Fibroblast of skin of left biceps (primary cell): ENCODE measurements around the gene SPSB1.

Experiments used
- DNase-seq, 2 experiments: peaks; one replicate each; pipeline ENCODE4 v3.0.0-alpha.2; 2013; ENCODE audit warnings: low read depth in 2 of 2

Gene SPSB1

DNA sequence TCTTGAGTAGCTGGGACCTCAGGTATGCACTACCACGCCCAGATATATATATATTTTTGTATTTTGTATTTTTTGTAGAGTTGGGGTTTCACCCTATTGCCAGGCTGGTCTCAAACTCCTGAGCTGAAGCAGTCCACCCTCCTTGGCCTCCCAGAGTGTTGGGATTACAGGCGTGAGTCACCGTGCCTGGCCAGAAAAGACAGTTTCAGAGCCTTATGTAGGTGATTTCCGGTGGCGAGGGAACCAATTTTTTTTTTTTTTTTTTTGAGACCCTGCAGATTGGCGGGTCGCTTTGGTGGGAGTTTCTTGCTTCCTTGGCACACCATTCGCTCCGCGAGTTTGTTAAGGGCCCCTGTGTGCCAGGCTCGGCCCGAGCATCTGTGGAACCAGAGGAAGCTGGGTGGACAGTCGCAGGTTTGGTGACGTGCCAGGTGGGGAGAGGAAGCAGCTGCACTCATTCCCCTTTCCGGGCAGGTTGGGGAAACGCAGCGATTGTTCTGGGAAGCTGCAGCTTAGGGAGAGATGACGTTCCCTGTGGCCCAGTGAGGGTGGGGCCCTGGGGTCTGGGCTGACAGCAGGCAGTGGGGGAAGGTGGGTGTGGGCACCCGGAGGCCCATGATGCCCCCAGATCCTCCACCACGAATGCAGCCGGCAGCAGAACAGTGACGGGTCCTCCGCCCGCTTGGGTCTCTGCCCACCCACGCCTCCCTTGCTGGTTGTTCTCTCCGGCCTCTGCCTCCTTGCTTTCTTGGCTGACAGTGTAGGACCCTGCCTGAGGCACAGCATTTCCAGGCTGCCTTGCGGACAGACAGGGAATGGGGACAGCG, 25.1 kb downstream of the SPSB1 start:
- DNase-seq: no peak

DNA sequence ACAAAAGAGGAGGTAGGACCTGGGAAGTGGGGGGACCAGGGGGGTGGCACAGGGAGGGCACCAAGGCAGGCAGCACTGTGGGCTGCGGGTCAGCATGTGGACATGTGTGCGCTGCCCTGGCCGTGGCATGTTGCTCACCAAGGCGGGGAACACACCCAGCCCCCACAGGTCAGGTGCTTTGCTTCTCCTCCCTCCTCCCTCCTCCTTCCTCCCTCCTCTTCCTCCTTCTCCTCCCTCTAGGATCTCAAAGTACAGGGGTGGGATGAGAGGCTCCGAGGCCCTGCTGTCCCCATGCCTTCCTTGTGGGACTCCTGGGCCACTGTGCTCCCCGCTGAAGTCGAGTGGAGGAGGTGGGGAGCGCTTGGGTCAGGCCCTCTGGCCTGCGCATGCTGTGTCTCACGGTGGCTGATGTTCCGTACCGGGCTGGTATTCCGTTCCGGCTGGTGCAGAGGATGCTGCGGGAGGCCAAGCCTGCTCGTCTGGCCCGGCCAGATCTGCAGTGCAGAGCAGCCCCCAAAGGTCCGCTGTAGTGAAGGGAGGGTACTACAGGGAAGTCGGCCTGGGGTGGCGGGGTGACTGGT, 26.6 kb downstream of the SPSB1 start:
- DNase-seq: no peak

DNA sequence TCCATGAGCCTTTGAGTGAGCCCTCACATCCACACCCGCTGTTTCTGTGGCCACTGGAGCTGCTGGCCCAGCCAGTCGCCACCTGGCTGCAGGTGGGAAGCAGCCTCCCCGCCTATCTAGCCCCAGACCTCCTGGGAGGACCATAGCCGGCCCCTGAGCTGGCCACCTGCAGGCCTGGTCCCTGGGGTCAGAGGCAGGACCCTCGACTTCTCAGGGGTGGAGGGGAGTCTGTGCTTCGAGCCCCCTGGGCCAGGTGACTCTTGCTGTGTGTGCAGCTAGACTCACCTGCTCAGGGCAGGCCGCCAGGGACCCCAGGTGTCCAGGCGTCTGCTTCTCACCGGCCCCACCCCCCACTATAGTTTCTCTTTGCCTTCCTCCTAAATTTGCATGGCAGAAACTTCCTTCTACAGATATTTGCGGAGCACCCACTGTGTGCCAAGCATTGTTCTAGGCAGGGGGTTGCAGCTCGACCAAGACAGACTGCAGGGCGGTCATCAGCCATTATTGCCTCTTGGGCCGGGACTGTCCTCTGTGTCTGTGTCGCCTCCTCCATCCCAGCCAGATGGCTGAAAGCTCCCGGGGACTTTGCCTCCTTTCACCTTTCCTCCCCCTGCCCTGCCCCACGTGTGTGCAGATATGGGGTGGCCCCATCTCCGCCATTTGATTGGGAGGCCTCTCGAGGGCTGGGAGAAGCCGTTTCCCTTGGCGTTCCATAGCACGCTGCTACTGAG, 27.3 kb downstream of the SPSB1 start:
- no peak for DNase-seq

GRCh38 chr1:9320520-9321479, 28.1 kb downstream of the SPSB1 start:
- no peak for DNase-seq

- peak in 1 of 2 experiments; percentile 14 for DNase-seq
These were observed 28.8 kb downstream of the SPSB1 start for GRCh38 chr1:9321480-9321849.

GRCh38 chr1:9321986-9322660, 29.4 kb downstream of the SPSB1 start:
- DNase-seq: no peak

DNA sequence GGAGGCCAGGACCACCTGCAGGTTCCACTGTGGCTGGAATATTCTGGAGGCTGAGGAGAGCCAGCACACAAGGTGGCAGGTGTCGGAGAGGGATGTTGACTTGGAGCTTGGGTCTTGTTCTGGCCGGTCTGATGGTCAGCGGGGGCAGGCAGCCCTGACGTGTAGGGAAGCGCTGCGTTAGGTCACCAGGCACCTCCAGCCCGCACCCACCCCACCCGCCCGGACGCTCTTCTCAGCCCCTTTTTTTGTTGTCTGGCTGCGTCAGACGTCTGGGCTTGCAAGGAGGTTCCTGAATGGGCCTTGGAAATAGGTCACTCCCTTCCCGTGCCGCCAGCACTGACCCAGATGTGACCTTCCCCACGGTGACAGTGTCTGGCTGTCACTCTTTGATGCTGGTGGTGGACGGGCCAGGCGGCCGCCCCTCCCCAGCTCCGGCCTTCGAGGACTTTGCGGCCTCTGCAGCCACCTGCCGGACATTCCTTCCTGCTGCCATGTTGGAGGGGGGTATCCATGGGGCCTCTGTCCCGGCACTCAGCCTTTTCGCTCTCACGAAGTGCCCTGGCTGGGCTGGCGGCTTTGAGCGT, 30.1 kb downstream of the SPSB1 start:
- DNase-seq: no peak

GRCh38 chr1:9324246-9325096, 31.8 kb downstream of the SPSB1 start:
- no peak for DNase-seq

DNA sequence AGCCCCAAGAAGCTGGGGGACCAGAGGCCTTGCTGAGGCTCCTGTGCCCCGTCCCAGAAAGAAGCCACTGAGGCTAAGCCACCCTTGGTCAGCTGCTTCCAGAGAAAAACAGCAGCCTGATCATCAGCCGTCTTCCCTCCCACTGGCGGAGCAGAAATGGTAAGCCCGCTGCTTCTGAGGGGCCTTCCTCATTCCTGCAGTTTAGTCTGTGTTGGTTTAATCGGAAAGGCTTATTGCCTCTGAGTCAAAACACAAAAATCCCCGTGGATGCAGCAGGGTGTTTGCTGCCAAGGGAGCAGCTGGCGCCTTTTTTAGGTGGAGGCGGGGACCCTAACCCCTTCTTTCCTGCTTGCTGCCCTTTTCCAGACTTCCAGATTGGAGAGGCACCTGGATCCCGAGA, 33.9 kb downstream of the SPSB1 start:
- DNase-seq: peak; percentile 57 to 58

- no peak for DNase-seq
These were observed 35.5 kb downstream of the SPSB1 start for GRCh38 chr1:9328201-9328600.

GRCh38 chr1:9328715-9329114, 36.0 kb downstream of the SPSB1 start:
- DNase-seq: no peak

DNA sequence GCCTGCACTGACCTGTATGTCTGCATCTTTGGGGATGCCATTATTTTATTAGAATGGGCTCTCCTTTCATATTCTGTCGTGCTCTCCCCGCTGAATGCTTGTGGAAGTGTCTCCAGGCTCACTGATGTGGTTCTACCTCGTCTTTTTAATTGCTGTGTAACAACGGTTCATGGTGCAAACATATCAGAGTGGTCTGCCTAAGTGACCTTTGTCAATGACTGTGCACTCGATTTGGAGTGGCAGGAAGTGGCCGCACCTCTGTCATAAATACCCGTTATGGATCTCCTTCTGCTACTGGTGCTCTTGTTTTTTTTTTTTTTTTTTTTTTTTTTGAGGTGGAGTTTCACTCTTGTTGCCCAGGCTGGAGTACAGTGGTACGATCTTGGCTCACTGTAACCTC, 38.3 kb downstream of the SPSB1 start:
- no peak for DNase-seq

GRCh38 chr1:9331558-9332346, 39.1 kb downstream of the SPSB1 start:
- DNase-seq: no peak

DNA sequence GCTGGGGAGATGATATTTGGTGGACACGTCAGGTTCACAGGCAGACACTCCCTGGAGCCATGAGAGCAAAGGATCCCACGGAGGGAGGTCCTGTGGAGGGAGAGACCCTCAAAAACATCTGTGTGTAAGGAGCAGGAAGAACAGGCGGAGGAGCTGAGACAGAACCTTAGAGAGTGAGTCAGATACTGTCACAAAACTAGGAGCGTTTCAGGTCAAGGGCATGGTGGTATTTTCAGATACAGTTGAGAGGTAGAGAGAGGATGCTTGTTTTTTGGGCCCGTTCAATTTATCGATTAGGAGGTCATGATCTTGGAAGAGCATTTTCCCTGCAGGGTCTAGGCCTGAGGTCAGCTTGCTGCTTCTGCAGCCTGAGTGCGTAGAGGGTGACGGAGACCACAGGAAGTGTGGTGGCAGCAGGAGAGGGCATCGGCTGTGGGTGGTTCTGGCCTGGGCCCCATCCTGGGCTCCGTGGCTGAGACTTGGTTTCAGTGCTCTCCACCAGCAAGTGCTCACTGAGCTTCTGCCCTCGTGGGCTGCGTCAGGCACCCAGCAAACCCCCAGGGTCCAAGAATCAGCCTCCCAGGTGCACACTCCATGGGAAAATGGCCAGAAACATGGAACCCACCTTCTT, 39.9 kb downstream of the SPSB1 start:
- DNase-seq: no peak

DNA sequence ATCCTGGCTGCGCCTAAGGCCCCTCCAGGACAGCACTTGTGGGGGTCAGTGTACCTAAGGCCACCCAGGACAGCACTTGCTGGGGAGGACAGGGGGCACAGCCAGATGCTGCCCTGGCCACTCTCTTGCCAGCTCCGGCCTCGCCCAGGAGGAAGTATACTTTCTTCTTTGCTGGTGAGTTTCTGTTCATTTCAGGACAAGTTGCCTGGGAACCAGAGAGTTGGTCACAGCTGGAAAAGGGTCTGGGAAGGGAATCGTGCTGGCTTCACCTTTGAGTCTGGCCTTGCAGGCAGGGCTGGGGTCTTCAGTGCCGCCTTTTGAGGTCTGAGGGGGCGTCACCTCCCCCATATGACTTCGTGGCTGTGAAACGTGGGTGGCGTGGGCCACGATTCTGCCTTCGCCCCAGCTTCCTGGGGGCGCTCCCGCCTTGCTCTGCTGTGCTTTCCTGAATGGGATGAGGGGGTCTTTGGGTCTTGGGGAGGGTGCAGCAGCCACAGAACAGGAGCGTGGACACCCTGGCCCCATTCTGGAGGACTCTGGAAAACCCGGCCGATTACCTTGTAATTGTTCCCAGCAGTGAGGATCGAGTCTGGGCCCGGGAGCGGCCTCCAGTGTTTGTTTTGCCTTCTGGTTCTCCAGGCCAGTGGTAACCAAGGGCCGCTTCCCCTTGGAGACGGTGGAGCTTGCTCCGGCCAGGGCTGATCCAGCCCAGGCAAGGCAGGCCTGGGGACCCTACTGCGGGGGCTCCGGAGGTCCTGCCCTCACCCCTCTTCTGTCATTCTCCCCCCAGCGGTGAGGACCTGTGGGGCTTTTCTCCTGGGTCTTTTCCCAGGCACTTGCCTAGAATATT, 45.9 kb downstream of the SPSB1 start:
- DNase-seq: no peak

DNA sequence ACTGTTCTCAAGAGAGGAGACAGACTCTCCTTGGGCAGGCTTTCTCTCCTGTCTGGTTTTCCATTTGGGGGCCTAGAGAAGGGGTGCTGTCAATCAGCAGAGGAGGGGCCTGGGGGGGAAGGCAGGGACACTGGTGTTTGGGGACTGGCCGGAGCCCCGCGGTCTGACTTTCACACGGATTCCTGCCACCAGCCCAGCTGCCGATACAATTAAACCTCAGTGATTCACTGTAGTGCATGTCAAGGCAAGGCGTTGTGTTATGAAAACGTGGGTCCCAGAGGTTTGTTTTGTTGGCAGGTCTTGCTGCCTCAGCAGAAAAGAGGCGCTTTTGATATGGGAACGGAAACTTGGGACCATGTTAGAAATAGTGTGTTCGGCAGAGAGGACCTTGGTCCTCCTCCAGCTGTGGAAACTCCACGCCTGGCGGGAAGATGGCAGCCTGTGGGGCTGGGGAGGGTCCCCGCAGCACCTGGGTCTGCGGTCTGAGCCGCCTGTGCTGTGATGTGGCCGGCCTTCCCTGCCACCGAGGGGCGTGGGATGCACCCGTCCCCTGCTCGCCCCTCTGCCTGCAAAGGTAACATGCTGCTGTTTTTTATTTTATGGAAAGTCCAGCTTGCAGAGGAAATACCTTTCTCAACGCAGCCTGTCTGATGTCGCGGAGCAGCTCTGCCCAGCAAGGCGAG, 47.6 kb downstream of the SPSB1 start:
- no peak for DNase-seq

- no peak for DNase-seq
These were observed 48.2 kb downstream of the SPSB1 start for GRCh38 chr1:9340864-9341263.
